SK-N-MC (cell line): ENCODE measurements around the gene DENND4C.
"Not testable (repeated sequence)": the region's sequence is repeated elsewhere in the genome, so short reads cannot be mapped to it uniquely, and the experiment has no call there.

Experiments
- DNase-seq: peaks from one replicate; pipeline ENCODE4 v3.0.0-alpha.2; 2011; ENCODE audit warnings: low read depth, low spot score
- H3K27ac ChIP-seq: fragments of 200-600 bp; sonication (generic); 2 replicates; pipeline ENCODE4 v1.5.1; 2016; ENCODE audit warnings: mixed run types
- H3K36me3 ChIP-seq: fragments of 200-600 bp; sonication (generic); 2 replicates; pipeline ENCODE4 v1.6.1; 2017; ENCODE audit warnings: antibody characterized with exemption, low read length, mixed read lengths; ENCODE audit not compliant: insufficient read depth
- H3K4me3 ChIP-seq: fragments of 200-600 bp; sonication (generic); 2 replicates; pipeline ENCODE4 v1.5.1; 2016
- H3K9ac ChIP-seq: fragments of 200-600 bp; sonication (generic); 2 replicates; pipeline ENCODE4 v1.8.0; 2017; ENCODE audit warnings: mixed run types, mixed read lengths; ENCODE audit not compliant: insufficient read length
- H3K9me3 ChIP-seq: fragments of 200-600 bp; sonication (generic); 2 replicates; pipeline ENCODE4 v1.6.1; 2017; ENCODE audit warnings: low read depth, mild to moderate bottlenecking, antibody characterized with exemption, low read length, moderate library complexity, mixed read lengths
- EZH2 ChIP-seq: fragments of 200-600 bp; sonication (generic); IDR thresholded peaks from one replicate; pipeline ENCODE4 v1.6.1; 2017; ENCODE audit warnings: antibody characterized with exemption
- FOXP2 ChIP-seq: optimal IDR thresholded peaks from 2 replicates; pipeline ENCODE3; 2011; ENCODE audit warnings: mild to moderate bottlenecking, moderate library complexity; ENCODE audit not compliant: insufficient read depth; ENCODE audit errors: extremely low read length, control extremely low read depth
- POLR2AphosphoS5 ChIP-seq: IDR thresholded peaks from 2 replicates; pipeline ENCODE4 v1.6.1; 2012; ENCODE audit warnings: mild to moderate bottlenecking, low read depth, low read length, borderline replicate concordance

Gene DENND4C

GRCh38 chr9:19193029-19193324 lies 37.5 kb upstream of the DENND4C start:
- Histone ChIP-seq H3K36me3 (no peaks in the 10 kb centered on the region), H3K9me3 (no peaks in the 10 kb centered on the region), H3K9ac (no peak overlapping the region), H3K4me3 (no peak overlapping the region), H3K27ac (no peak overlapping the region)
- TF ChIP-seq EZH2 (no peak), FOXP2 (no peak), POLR2AphosphoS5 (no peak)
- no peak for DNase-seq

GRCh38 chr9:19193358-19193973 lies 37.0 kb upstream of the DENND4C start:
- H3K4me3 ChIP-seq, H3K36me3 ChIP-seq, DNase-seq, H3K9me3 ChIP-seq, H3K9ac ChIP-seq, H3K27ac ChIP-seq: not testable (repeated sequence)

- Histone ChIP-seq H3K36me3 (no peaks in the 10 kb centered on the region), H3K9me3 (no peaks in the 10 kb centered on the region), H3K27ac (no peak overlapping the region), H3K9ac (no peak overlapping the region), H3K4me3 (no peak overlapping the region)
- DNase-seq = no peak
- TF ChIP-seq EZH2 (no peak), POLR2AphosphoS5 (no peak), FOXP2 (no peak)
These were observed 32.1 kb upstream of the DENND4C start for GRCh38 chr9:19198406-19198805.

- Histone ChIP-seq H3K4me3 (no peak overlapping the region), H3K9ac (no peak overlapping the region), H3K27ac (no peak overlapping the region), H3K36me3 (no peaks in the 10 kb centered on the region), H3K9me3 (no peaks in the 10 kb centered on the region)
- DNase-seq = no peak
- TF ChIP-seq POLR2AphosphoS5 (no peak), FOXP2 (no peak), EZH2 (no peak)
These were observed 31.5 kb upstream of the DENND4C start for GRCh38 chr9:19199012-19199411.

- TF ChIP-seq POLR2AphosphoS5 (no peak), FOXP2 (no peak), EZH2 (no peak)
- H3K4me3 ChIP-seq = no peak overlapping the region
- no peak overlapping the region for H3K27ac ChIP-seq
- H3K9me3 ChIP-seq = no peaks in the 10 kb centered on the region
- H3K36me3 ChIP-seq = no peaks in the 10 kb centered on the region
- DNase-seq = no peak
- no peak overlapping the region for H3K9ac ChIP-seq
These were observed 30.3 kb upstream of the DENND4C start for GRCh38 chr9:19200229-19200628.

GRCh38 chr9:19201899-19202891 lies 28.3 kb upstream of the DENND4C start:
- DNase-seq = no peak
- TF ChIP-seq EZH2 = no peak
- no peak for TF ChIP-seq POLR2AphosphoS5
- TF ChIP-seq FOXP2 = no peak
- Histone ChIP-seq H3K36me3 (no peaks in the 10 kb centered on the region), H3K4me3 (no peak overlapping the region), H3K9me3 (no peaks in the 10 kb centered on the region), H3K27ac (no peak overlapping the region), H3K9ac (no peak overlapping the region)

GRCh38 chr9:19203058-19203457 lies 27.4 kb upstream of the DENND4C start:
- Histone ChIP-seq H3K4me3 (no peak overlapping the region), H3K9me3 (no peaks in the 10 kb centered on the region), H3K36me3 (no peaks in the 10 kb centered on the region), H3K27ac (no peak overlapping the region), H3K9ac (no peak overlapping the region)
- no peak for TF ChIP-seq POLR2AphosphoS5
- no peak for TF ChIP-seq FOXP2
- no peak for DNase-seq

GRCh38 chr9:19208653-19209052 lies 21.8 kb upstream of the DENND4C start:
- Histone ChIP-seq H3K9me3 (no peaks in the 10 kb centered on the region), H3K27ac (no peak overlapping the region), H3K9ac (no peak overlapping the region), H3K4me3 (no peak overlapping the region), H3K36me3 (no peaks in the 10 kb centered on the region)
- TF ChIP-seq EZH2 (no peak), FOXP2 (no peak), POLR2AphosphoS5 (no peak)
- DNase-seq = no peak
